PC-3 (cell line): ENCODE data around the gene HSPB6.

Source experiments
- CTCF ChIP-seq: fragments of 300-600 bp; sonication (generic); conservative IDR thresholded peaks from 2 replicates; pipeline ENCODE4 v1.5.1; 2017; ENCODE audit warnings: antibody characterized with exemption, low read depth, mild to moderate bottlenecking, low read length
- EZH2 ChIP-seq: fragments of 300-600 bp; sonication (generic); IDR thresholded peaks from one replicate; pipeline ENCODE4 v1.6.1; 2017; ENCODE audit warnings: antibody characterized with exemption, mild to moderate bottlenecking, low read length; ENCODE audit not compliant: unreplicated experiment
- EZH2phosphoT487 ChIP-seq: fragments of 300-600 bp; sonication (generic); IDR thresholded peaks from 2 replicates; pipeline ENCODE4 v1.6.1; 2018; ENCODE audit warnings: mild to moderate bottlenecking, antibody characterized with exemption, low read length, borderline replicate concordance

DNA sequence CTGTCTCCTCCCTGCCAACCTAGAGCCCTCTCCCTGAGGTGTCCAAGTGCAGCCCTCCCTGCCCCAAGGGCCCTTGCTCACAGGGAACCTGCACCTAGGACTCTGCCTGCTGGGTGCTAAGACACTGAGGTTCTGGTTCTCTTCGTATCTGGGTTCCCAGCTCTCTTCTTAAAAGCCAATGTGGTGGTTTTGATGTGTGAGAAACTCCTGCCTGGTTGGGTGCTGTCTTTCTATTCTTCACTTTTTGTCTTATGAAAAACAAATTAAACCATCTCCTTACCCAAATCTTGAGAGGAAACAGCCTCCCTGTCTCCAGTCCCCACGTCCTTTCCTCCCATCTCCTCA lies 43.4 kb downstream of the HSPB6 start:
- TF ChIP-seq CTCF (no peak), EZH2 (no peak), EZH2phosphoT487 (no peak)
